ACC112 (cell line): ENCODE measurements around the gene C19orf38.
A peak's percentile ranks its signal among the peaks of the same experiment; 100 is the strongest.

Experiments used
- H2AFZ ChIP-seq: fragments of 200-600 bp; sonication (generic); one replicate; pipeline ENCODE4 v1.6.0; 2017; ENCODE audit warnings: antibody characterized with exemption, low read length; ENCODE audit not compliant: unreplicated experiment
- H3K27ac ChIP-seq: fragments of 200-600 bp; sonication (generic); 2 replicates; pipeline ENCODE4 v1.5.1; 2014; ENCODE audit warnings: low read depth, mild to moderate bottlenecking, antibody characterized with exemption, low read length, moderate library complexity
- H3K27me3 ChIP-seq: fragments of 200-600 bp; sonication (generic); 2 replicates; pipeline ENCODE4 v1.6.1; 2014; ENCODE audit warnings: mild to moderate bottlenecking, antibody characterized with exemption, low read length, moderate library complexity, mixed read lengths; ENCODE audit not compliant: insufficient read depth
- H3K36me3 ChIP-seq: fragments of 200-600 bp; sonication (generic); 2 replicates; pipeline ENCODE4 v1.6.1; 2016; ENCODE audit warnings: mild to moderate bottlenecking, antibody characterized with exemption, low read length, moderate library complexity, mixed read lengths; ENCODE audit not compliant: insufficient read depth
- H3K4me1 ChIP-seq: fragments of 200-600 bp; sonication (generic); one replicate; pipeline ENCODE4 v1.6.1; 2016; ENCODE audit warnings: low read length, mixed read lengths; ENCODE audit not compliant: insufficient read depth, unreplicated experiment, control insufficient read depth
- H3K4me3 ChIP-seq: fragments of 200-600 bp; sonication (generic); 2 replicates; pipeline ENCODE4 v1.5.1; 2014; ENCODE audit warnings: mild to moderate bottlenecking, low read depth, low read length
- H3K79me2 ChIP-seq: fragments of 200-600 bp; sonication (generic); one replicate; pipeline ENCODE4 v1.6.0; 2016; ENCODE audit warnings: low read length; ENCODE audit not compliant: control insufficient read depth, unreplicated experiment, insufficient read depth

C19orf38 gene, protein sequence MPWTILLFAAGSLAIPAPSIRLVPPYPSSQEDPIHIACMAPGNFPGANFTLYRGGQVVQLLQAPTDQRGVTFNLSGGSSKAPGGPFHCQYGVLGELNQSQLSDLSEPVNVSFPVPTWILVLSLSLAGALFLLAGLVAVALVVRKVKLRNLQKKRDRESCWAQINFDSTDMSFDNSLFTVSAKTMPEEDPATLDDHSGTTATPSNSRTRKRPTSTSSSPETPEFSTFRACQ

DNA sequence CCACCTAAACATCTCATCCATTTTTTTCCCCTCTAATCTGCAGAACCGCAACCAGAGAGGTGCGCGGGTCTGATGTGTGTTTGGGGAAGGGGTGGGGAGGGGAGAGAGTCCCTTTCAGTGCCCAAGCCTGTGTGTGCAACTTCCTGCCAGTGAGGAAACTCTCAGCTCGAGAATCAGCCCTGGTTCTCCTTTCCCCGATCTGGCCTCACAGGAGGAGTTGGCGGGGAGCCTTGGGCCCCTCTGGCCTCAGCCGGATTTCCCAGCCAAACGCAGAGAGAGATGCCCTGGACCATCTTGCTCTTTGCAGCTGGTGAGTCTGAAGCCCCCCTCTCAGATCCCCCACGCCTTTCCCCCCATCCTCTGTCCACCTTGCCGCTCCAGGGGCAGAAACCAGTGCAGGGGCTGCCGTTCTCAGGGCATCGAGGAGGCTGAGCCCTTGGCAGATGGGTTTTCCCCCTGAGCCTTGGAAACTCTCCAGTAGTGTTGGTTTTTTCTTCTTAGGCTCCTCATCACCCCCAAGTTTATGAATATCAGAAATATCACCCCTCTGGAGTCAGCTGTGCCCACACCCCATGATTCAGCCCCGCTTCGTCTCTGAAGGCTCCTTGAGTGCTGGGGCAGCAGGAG is at the start of gene C19orf38:
Gene C19orf38 (plus strand): TSS at position 186 of the 627 bp plus-strand sequence. CDS start 94 bp downstream, at position 280.
- H2AFZ ChIP-seq = no peak within 1 kb of the TSS
- H3K27ac ChIP-seq = no peak within 1 kb of the TSS
- no peak within 1 kb of the TSS for H3K4me3 ChIP-seq
- H3K36me3 ChIP-seq = no peaks in the 10 kb centered on the region
- H3K27me3 ChIP-seq = no peaks in the 10 kb centered on the region
- H3K79me2 ChIP-seq = no peaks in the 10 kb centered on the region
- H3K4me1 ChIP-seq = no peaks in the 10 kb centered on the region

DNA sequence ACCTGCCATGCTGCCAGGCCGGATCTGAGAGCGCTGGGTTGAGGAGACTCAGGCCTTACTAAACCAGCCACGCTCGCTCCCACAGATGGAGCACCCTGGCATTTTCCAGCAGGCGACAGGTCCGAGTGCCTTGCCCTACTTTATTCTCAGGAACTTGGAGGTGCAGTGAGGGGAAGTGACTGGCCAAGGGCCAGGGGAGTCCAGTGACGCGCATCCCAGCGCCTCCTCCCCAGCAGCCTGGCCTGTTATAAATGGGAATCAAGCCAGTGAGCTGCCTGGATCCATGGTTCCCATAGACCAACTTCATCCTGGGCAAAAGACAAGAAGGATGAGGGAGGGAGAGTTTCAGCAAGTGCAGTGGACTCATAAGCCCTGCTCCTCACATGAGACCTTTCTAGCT is 47.7 kb upstream of the C19orf38 start:
- Histone ChIP-seq H3K27ac (no peak overlapping the region), H3K4me3 (no peak overlapping the region), H3K4me1 (no peaks in the 10 kb centered on the region), H3K79me2 (no peaks in the 10 kb centered on the region), H2AFZ (no peak overlapping the region), H3K27me3 (no peaks in the 10 kb centered on the region), H3K36me3 (peaks cover 5% of the 10 kb centered on the region; the same call in 1 of the 2 replicates)

DNA sequence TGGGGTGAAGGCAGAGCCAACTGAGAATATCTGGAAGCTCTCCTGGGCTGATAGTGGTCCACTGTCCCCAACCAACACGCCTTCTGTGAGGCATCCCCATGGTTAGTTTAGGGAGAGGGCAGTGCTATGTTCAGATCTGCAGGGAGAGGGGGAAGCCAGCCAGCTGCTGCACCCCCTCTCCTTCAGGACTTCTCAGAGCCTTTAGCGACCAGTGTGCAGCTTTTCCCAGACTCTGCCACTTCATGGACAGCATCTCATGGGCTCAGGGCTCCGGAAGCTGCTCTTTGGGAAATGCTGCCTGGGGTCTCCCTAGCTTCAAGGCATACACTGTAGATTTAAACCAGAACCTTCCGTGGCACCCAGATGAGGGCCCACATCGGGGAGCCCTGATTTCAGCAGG is 45.7 kb upstream of the C19orf38 start:
- H2AFZ ChIP-seq = no peak overlapping the region
- no peak overlapping the region for H3K27ac ChIP-seq
- no peak overlapping the region for H3K4me3 ChIP-seq
- no peaks in the 10 kb centered on the region for H3K4me1 ChIP-seq
- no peaks in the 10 kb centered on the region for H3K79me2 ChIP-seq
- peaks cover 5% of the 10 kb centered on the region; the same call in 1 of the 2 replicates for H3K36me3 ChIP-seq
- no peaks in the 10 kb centered on the region for H3K27me3 ChIP-seq

GRCh38 chr19:10803252-10803651 is 45.0 kb upstream of the C19orf38 start:
- no peak overlapping the region for H2AFZ ChIP-seq
- no peaks in the 10 kb centered on the region for H3K4me1 ChIP-seq
- peaks cover 5% of the 10 kb centered on the region; the same call in 1 of the 2 replicates for H3K36me3 ChIP-seq
- no peak overlapping the region for H3K4me3 ChIP-seq
- no peak overlapping the region for H3K27ac ChIP-seq
- H3K27me3 ChIP-seq = no peaks in the 10 kb centered on the region
- H3K79me2 ChIP-seq = no peaks in the 10 kb centered on the region

DNA sequence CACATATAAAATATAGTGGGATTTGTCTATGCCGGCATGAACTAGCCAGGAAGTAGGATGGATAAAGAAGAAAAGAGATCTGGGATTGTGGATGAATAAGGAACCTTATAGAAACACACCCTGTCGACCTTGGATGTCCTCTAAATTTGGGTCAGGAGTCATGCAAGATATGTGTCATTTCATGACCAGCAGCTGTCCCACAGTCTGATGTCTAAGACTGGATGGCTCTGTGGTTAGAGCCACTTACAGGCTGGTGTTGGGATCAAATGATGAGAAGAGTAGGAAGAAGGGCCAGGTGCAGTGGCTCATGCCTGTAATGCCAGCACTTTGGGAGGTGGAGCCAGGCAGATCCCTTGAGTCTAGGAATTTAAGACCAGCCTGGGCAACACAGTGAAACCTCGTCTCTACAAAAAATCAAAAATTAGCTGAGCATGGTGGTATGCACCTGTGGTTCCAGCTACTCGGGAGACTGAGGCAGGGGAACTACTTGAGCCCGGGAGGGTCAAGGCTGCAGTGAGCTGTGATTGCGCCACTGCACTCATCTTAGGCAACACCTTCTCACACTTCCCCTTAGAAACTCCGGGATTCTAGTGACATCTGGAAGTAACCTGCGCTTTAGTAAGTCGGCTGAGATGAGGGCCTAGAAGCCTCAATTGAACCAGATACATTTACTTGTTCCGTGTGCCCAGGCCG is 43.0 kb upstream of the C19orf38 start:
- Histone ChIP-seq H2AFZ (no peak overlapping the region), H3K4me3 (no peak overlapping the region), H3K79me2 (no peaks in the 10 kb centered on the region), H3K27me3 (no peaks in the 10 kb centered on the region), H3K36me3 (peaks cover 14% of the 10 kb centered on the region; the same call in 1 of the 2 replicates), H3K4me1 (no peaks in the 10 kb centered on the region), H3K27ac (no peak overlapping the region)

DNA sequence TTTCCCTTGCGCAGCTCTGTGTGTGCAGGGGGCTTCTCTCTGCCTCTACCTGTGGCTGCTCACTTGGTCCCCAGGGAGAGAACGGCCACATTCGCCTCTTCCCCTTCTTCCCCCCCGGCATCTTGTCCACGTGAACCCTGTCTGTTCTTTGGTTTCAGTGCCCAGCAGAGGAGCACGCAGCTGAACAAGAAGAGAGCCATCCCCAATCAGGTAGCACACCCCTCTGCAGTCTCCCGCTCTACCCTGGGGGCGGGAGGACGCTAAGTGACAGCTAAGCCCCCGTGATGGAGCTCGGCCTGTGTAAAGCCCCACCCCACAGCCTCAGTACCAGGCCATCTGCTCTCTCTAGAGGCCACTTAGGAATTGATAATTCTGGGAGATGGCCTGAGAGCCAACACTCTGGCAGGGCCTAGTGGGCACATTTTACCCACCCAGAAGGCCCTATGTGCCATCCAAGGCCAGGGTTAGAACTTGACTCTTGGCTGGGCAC is 42.4 kb upstream of the C19orf38 start:
- Histone ChIP-seq H3K27ac (no peak overlapping the region), H2AFZ (no peak overlapping the region), H3K36me3 (peaks cover 14% of the 10 kb centered on the region; the same call in 1 of the 2 replicates)

GRCh38 chr19:10808937-10809649 is 39.1 kb upstream of the C19orf38 start:
- H3K36me3 ChIP-seq = peaks cover 17% of the 10 kb centered on the region; the same call in 1 of the 2 replicates
- no peak overlapping the region for H3K27ac ChIP-seq

More for the DNA sequence above, 42.4 kb upstream of the C19orf38 start:
- Histone ChIP-seq H3K4me1 (no peaks in the 10 kb centered on the region), H3K79me2 (no peaks in the 10 kb centered on the region), H3K4me3 (no peak overlapping the region), H3K27me3 (no peaks in the 10 kb centered on the region)

DNA sequence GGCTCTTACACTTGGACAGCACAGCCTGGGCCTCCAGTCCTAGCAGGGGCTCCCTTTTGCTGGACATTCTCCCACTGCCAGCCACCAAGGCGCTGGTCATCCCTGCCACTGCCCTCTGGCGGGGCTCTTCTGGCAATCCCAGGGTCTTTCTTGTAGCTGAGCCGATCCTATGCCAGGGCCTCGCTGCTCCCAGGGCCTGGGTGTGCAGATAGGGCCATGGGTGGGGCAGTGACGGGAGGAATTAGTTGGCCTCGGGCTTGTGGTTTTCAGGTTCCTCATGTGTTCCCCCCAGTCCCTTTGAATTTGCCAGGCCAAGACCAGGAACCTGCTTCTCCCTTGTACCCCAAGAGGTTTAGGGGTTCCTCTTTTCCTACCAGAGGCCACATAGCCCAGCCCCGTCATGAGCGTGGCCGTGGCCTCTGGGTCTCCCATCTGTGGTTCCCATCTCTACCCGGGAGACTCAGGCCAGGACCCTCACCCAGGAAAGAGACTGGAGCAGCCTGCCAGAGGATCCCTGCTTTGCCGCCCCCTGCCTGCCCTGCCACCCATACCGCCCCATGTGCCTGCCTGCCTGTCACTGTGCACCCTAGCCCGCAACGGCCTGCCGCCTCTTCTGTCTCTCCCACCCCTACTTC is 38.4 kb upstream of the C19orf38 start:
- no peak overlapping the region for H2AFZ ChIP-seq
- peaks cover 23% of the 10 kb centered on the region for H3K4me1 ChIP-seq
- H3K4me3 ChIP-seq = no peak overlapping the region
- H3K79me2 ChIP-seq = peaks cover 3% of the 10 kb centered on the region
- H3K27ac ChIP-seq = no peak overlapping the region
- no peaks in the 10 kb centered on the region for H3K27me3 ChIP-seq
- H3K36me3 ChIP-seq = peaks cover 22% of the 10 kb centered on the region; the same call in 1 of the 2 replicates

More at GRCh38 chr19:10808937-10809649, 39.1 kb upstream of the C19orf38 start:
- H3K79me2 ChIP-seq = no peaks in the 10 kb centered on the region
- no peak overlapping the region for H2AFZ ChIP-seq
- H3K4me3 ChIP-seq = no peak overlapping the region
- peaks cover 17% of the 10 kb centered on the region for H3K4me1 ChIP-seq
- H3K27me3 ChIP-seq = no peaks in the 10 kb centered on the region

GRCh38 chr19:10811391-10812111 is 36.7 kb upstream of the C19orf38 start:
- Histone ChIP-seq H3K36me3 (peaks cover 20% of the 10 kb centered on the region; the same call in 1 of the 2 replicates), H3K79me2 (peaks cover 20% of the 10 kb centered on the region), H3K27ac (peak overlapping the region; percentile 50; the same call in 1 of the 2 replicates), H2AFZ (no peak overlapping the region), H3K4me1 (peaks cover 35% of the 10 kb centered on the region), H3K27me3 (no peaks in the 10 kb centered on the region), H3K4me3 (no peak overlapping the region)
